SK-N-SH treated with all-trans-retinoic acid at 6 μM for 48 hours (cell line): ENCODE results near the gene CELSR3.

ENCODE experiments used
- ATAC-seq: fragments of 200-7000 bp; cut with Tn5 transposase; 3 replicates; pipeline ENCODE4 v1.9.1; 2020; ENCODE audit warnings: mild to moderate bottlenecking, moderate library complexity
- BACH2 ChIP-seq: fragments of 250-450 bp; sonication (Bioruptor Pico); IDR thresholded peaks from 2 replicates; pipeline ENCODE4 v1.9.0; 2021; ENCODE audit warnings: mild to moderate bottlenecking, borderline replicate concordance
- CREB5 ChIP-seq: fragments of 250-450 bp; sonication (Bioruptor Pico); IDR thresholded peaks from 2 replicates; pipeline ENCODE4 v1.5.1; 2020; ENCODE audit warnings: low read depth, mild to moderate bottlenecking, moderate library complexity
- CSRNP3 ChIP-seq: fragments of 250-450 bp; sonication (Bioruptor Pico); IDR thresholded peaks from 2 replicates; pipeline ENCODE4 v1.5.1; 2021; ENCODE audit warnings: mild to moderate bottlenecking, moderate library complexity
- ESRRG ChIP-seq: fragments of 250-450 bp; sonication (Bioruptor Pico); IDR thresholded peaks from 2 replicates; pipeline ENCODE4 v1.6.1; 2021; ENCODE audit warnings: mild to moderate bottlenecking
- GLIS3 ChIP-seq: fragments of 250-450 bp; sonication (Bioruptor Pico); IDR thresholded peaks from 2 replicates; pipeline ENCODE4 v1.5.0; 2020; ENCODE audit warnings: mild to moderate bottlenecking, moderate library complexity
- ISL1 ChIP-seq: fragments of 250-450 bp; sonication (Bioruptor Pico); IDR thresholded peaks from 2 replicates; pipeline ENCODE4 v2.1.2; 2022; ENCODE audit warnings: mild to moderate bottlenecking, moderate library complexity
- OSR1 ChIP-seq: fragments of 250-450 bp; sonication (Bioruptor Pico); IDR thresholded peaks from 2 replicates; pipeline ENCODE4 v1.8.0; 2022; ENCODE audit warnings: moderate library complexity, mild to moderate bottlenecking, inconsistent platforms
- PATZ1 ChIP-seq: fragments of 250-450 bp; sonication (Bioruptor Pico); IDR thresholded peaks from 2 replicates; pipeline ENCODE4 v1.8.0; 2020; ENCODE audit warnings: mild to moderate bottlenecking, moderate library complexity, borderline replicate concordance
- POU6F1 ChIP-seq: fragments of 250-450 bp; sonication (Bioruptor Pico); IDR thresholded peaks from 2 replicates; pipeline ENCODE4 v1.8.0; 2021; ENCODE audit warnings: low read depth, mild to moderate bottlenecking, moderate library complexity, borderline replicate concordance
- PPARA ChIP-seq: fragments of 250-450 bp; sonication (Bioruptor Pico); IDR thresholded peaks from 2 replicates; pipeline ENCODE4 v1.5.0; 2020; ENCODE audit warnings: mild to moderate bottlenecking, borderline replicate concordance
- SNAI2 ChIP-seq: fragments of 250-450 bp; sonication (Bioruptor Pico); IDR thresholded peaks from 2 replicates; pipeline ENCODE4 v1.5.0; 2020; ENCODE audit warnings: mild to moderate bottlenecking, moderate library complexity
- TCF4 ChIP-seq: fragments of 250-450 bp; sonication (Bioruptor Pico); IDR thresholded peaks from 2 replicates; pipeline ENCODE4 v1.8.0; 2021; ENCODE audit warnings: mild to moderate bottlenecking, moderate library complexity, borderline replicate concordance
- TOX ChIP-seq: fragments of 250-450 bp; sonication (Bioruptor Pico); IDR thresholded peaks from 2 replicates; pipeline ENCODE4 v1.8.0; 2021; ENCODE audit warnings: mild to moderate bottlenecking, moderate library complexity, borderline replicate concordance
- TSHZ2 ChIP-seq: fragments of 250-450 bp; sonication (Bioruptor Pico); IDR thresholded peaks from 2 replicates; pipeline ENCODE4 v1.5.0; 2020; ENCODE audit warnings: mild to moderate bottlenecking, moderate library complexity
- ZC3H10 ChIP-seq: fragments of 250-450 bp; sonication (Bioruptor Pico); IDR thresholded peaks from 2 replicates; pipeline ENCODE4 v1.5.1; 2021; ENCODE audit warnings: mild to moderate bottlenecking, moderate library complexity
- ZFP3 ChIP-seq: fragments of 250-450 bp; sonication (Bioruptor Pico); IDR thresholded peaks from 2 replicates; pipeline ENCODE4 v1.5.0; 2020; ENCODE audit warnings: mild to moderate bottlenecking, moderate library complexity
- ZFP30 ChIP-seq: fragments of 450-650 bp; formaldehyde crosslinking; IDR thresholded peaks from 2 replicates; pipeline ENCODE4 v1.5.0; 2022; ENCODE audit warnings: mild to moderate bottlenecking, moderate library complexity
- ZNF70 ChIP-seq: fragments of 450-650 bp; formaldehyde crosslinking; IDR thresholded peaks from 2 replicates; pipeline ENCODE4 v1.5.0; 2020; ENCODE audit warnings: mild to moderate bottlenecking, moderate library complexity
- ZNF8 ChIP-seq: fragments of 450-650 bp; formaldehyde crosslinking; IDR thresholded peaks from 2 replicates; pipeline ENCODE4 v1.5.0; 2020; ENCODE audit warnings: mild to moderate bottlenecking, moderate library complexity

Gene CELSR3

GRCh38 chr3:48672522-48672921, 9.8 kb upstream of the CELSR3 start:
- ATAC-seq, result no peak
- TF ChIP-seq ZNF70 (CRISPR knock-in tag), result no peak
- no peak for TF ChIP-seq PATZ1 (CRISPR knock-in tag)
- TF ChIP-seq CREB5 (CRISPR knock-in tag), result no peak
- TF ChIP-seq POU6F1 (CRISPR knock-in tag), result no peak
- no peak for TF ChIP-seq OSR1 (CRISPR knock-in tag)
- TF ChIP-seq ZFP30 (CRISPR knock-in tag), result no peak

GRCh38 chr3:48664929-48665328, 2.2 kb upstream of the CELSR3 start:
- ATAC-seq, result no peak
- TF ChIP-seq ZNF8 (CRISPR knock-in tag) (no peak), BACH2 (CRISPR knock-in tag) (no peak), SNAI2 (CRISPR knock-in tag) (no peak), ZNF70 (CRISPR knock-in tag) (no peak), ESRRG (CRISPR knock-in tag) (no peak), CREB5 (CRISPR knock-in tag) (no peak), TOX (CRISPR knock-in tag) (no peak), CSRNP3 (no peak), ZFP30 (CRISPR knock-in tag) (no peak), TSHZ2 (CRISPR knock-in tag) (no peak), GLIS3 (no peak), PPARA (no peak), ZC3H10 (CRISPR knock-in tag) (no peak), TCF4 (no peak), ISL1 (no peak)

- no peak for TF ChIP-seq ZFP3
- ATAC-seq, result no peak
Observed at GRCh38 chr3:48664313-48664644, 1.6 kb upstream of the CELSR3 start.
